HepG2 (cell line): ENCODE results near the gene DNAJB8. TPM values are rescaled to one million over a fixed set of nuclear protein-coding genes. Genes with fewer than 3 reads are reported as not detected.

Experiments used
- HCFC1 ChIP-seq: fragments of 150-350 bp; IDR thresholded peaks from 2 replicates; pipeline ENCODE4 v1.6.1; 2014; ENCODE audit warnings: low read depth, low read length
- HOXD1 ChIP-seq: sonication (generic); formaldehyde crosslinking; IDR thresholded peaks from 2 replicates; pipeline ENCODE4 v1.5.0; 2020; ENCODE audit warnings: missing genetic modification reagents
- MED13 ChIP-seq: sonication (generic); formaldehyde crosslinking; IDR thresholded peaks from 2 replicates; pipeline ENCODE4 v1.5.0; 2020; ENCODE audit warnings: missing genetic modification reagents
- RORA ChIP-seq: sonication (generic); formaldehyde crosslinking; IDR thresholded peaks from 2 replicates; pipeline ENCODE4 v1.5.0; 2020; ENCODE audit warnings: mild to moderate bottlenecking, missing genetic modification reagents, moderate library complexity
- TP53 ChIP-seq: sonication (generic); formaldehyde crosslinking; conservative IDR thresholded peaks from 2 replicates; pipeline ENCODE4 v1.4.0; 2020; ENCODE audit warnings: missing genetic modification reagents
- ZNF331 ChIP-seq: sonication (generic); formaldehyde crosslinking; IDR thresholded peaks from 2 replicates; pipeline ENCODE4 v1.4.0; 2020; ENCODE audit warnings: missing genetic modification reagents
- ZNF747 ChIP-seq: sonication (generic); formaldehyde crosslinking; IDR thresholded peaks from 2 replicates; pipeline ENCODE4 v1.8.1; 2023; ENCODE audit warnings: missing genetic modification reagents, mild to moderate bottlenecking, borderline replicate concordance
- polyA plus RNA-seq, 8 experiments: library from polyadenylated mRNA; depleted of rRNA in 3 of 8; stranded (reverse) in 7 of 8; unstranded in 1 of 8; fragments of >200 nt; fragmentation: Illumina TruSeq in 4 of 8; extraction: Trizol in 4 of 8; gene quantifications; 2 replicates each; pipeline versions ENCODE4 v1.2.1 to v1.2.3, GENCODE V29; 2011 to 2016; ENCODE audit warnings: low read depth in 4 of 8, missing spikeins in 1 of 8, mixed read lengths in 1 of 8; ENCODE audit not compliant: insufficient read depth in 1 of 8
- total RNA-seq, 5 experiments: library from RNA; depleted of rRNA; stranded (reverse); fragments of >200 nt; fragmentation: Illumina TruSeq; extraction: Trizol; gene quantifications; 2 replicates each; pipeline ENCODE4 v1.2.3, GENCODE V29; 2016; ENCODE audit warnings: low read depth in 1 of 5
- TF ChIP-seq, protein P1 (sequence below): sonication (generic); formaldehyde crosslinking; IDR thresholded peaks from 2 replicates; pipeline ENCODE4 v1.5.0; 2020; ENCODE audit warnings: missing genetic modification reagents
- TF ChIP-seq, protein P2 (sequence below): sonication (generic); formaldehyde crosslinking; IDR thresholded peaks from 2 replicates; pipeline ENCODE4 v1.4.0; 2020; ENCODE audit warnings: mild to moderate bottlenecking, missing genetic modification reagents
- TF ChIP-seq, protein P3 (sequence below): sonication (generic); formaldehyde crosslinking; IDR thresholded peaks from 2 replicates; pipeline ENCODE4 v1.5.1; 2020; ENCODE audit warnings: mild to moderate bottlenecking, moderate library complexity, missing genetic modification reagents
- TF ChIP-seq, protein P4 (sequence below): sonication (generic); formaldehyde crosslinking; IDR thresholded peaks from 2 replicates; pipeline ENCODE4 v1.4.0; 2020; ENCODE audit warnings: mild to moderate bottlenecking, missing genetic modification reagents

Gene DNAJB8
- total and polyA plus RNA-seq, 2 of the 13 experiments (the other 11 are each of a cell fraction or from before 2014, with no cell fraction given), result not detected

DNA sequence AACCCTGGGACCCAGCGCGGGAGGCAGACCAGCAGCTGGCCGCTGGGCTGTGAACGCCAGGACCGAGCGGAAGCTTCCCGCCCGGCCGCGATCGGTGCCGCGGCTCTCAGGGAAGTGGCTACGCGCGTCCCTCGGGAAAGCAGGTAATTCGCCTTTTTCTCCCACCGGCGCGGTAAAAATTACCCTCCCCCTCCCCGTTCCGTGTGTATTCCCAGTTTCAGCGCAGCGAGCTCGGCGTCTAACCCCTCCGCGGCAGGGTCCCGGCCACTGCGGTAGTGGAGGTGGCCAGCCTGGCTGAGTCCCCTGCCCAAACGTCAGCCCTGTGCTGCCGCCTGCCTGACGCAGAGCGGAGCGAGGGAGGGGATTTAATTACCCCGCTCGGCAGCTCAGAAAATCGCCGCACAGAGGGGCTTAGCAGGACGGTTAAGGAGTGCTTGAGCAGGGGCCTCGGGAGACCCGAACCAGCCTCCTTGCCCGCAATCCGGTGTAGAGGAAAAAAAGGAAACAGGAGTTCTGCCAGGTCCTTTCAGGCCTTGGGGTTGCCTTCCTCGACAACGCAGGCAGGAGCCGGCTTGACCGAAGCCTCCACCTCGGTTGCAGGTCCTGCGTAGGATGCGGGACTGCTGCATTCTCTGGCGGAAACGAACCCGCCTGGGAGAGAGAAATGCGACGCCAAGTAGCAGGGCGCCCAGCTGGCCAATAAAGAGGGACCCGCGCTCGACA, 23.4 kb upstream of the DNAJB8 start (continued):
- TF ChIP-seq, protein P1, sequence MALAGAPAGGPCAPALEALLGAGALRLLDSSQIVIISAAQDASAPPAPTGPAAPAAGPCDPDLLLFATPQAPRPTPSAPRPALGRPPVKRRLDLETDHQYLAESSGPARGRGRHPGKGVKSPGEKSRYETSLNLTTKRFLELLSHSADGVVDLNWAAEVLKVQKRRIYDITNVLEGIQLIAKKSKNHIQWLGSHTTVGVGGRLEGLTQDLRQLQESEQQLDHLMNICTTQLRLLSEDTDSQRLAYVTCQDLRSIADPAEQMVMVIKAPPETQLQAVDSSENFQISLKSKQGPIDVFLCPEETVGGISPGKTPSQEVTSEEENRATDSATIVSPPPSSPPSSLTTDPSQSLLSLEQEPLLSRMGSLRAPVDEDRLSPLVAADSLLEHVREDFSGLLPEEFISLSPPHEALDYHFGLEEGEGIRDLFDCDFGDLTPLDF (CRISPR knock-in tag), result 0 out of 2 replicates have a peak, but pooled peaks have one; percentile 27
- TF ChIP-seq, protein P2, sequence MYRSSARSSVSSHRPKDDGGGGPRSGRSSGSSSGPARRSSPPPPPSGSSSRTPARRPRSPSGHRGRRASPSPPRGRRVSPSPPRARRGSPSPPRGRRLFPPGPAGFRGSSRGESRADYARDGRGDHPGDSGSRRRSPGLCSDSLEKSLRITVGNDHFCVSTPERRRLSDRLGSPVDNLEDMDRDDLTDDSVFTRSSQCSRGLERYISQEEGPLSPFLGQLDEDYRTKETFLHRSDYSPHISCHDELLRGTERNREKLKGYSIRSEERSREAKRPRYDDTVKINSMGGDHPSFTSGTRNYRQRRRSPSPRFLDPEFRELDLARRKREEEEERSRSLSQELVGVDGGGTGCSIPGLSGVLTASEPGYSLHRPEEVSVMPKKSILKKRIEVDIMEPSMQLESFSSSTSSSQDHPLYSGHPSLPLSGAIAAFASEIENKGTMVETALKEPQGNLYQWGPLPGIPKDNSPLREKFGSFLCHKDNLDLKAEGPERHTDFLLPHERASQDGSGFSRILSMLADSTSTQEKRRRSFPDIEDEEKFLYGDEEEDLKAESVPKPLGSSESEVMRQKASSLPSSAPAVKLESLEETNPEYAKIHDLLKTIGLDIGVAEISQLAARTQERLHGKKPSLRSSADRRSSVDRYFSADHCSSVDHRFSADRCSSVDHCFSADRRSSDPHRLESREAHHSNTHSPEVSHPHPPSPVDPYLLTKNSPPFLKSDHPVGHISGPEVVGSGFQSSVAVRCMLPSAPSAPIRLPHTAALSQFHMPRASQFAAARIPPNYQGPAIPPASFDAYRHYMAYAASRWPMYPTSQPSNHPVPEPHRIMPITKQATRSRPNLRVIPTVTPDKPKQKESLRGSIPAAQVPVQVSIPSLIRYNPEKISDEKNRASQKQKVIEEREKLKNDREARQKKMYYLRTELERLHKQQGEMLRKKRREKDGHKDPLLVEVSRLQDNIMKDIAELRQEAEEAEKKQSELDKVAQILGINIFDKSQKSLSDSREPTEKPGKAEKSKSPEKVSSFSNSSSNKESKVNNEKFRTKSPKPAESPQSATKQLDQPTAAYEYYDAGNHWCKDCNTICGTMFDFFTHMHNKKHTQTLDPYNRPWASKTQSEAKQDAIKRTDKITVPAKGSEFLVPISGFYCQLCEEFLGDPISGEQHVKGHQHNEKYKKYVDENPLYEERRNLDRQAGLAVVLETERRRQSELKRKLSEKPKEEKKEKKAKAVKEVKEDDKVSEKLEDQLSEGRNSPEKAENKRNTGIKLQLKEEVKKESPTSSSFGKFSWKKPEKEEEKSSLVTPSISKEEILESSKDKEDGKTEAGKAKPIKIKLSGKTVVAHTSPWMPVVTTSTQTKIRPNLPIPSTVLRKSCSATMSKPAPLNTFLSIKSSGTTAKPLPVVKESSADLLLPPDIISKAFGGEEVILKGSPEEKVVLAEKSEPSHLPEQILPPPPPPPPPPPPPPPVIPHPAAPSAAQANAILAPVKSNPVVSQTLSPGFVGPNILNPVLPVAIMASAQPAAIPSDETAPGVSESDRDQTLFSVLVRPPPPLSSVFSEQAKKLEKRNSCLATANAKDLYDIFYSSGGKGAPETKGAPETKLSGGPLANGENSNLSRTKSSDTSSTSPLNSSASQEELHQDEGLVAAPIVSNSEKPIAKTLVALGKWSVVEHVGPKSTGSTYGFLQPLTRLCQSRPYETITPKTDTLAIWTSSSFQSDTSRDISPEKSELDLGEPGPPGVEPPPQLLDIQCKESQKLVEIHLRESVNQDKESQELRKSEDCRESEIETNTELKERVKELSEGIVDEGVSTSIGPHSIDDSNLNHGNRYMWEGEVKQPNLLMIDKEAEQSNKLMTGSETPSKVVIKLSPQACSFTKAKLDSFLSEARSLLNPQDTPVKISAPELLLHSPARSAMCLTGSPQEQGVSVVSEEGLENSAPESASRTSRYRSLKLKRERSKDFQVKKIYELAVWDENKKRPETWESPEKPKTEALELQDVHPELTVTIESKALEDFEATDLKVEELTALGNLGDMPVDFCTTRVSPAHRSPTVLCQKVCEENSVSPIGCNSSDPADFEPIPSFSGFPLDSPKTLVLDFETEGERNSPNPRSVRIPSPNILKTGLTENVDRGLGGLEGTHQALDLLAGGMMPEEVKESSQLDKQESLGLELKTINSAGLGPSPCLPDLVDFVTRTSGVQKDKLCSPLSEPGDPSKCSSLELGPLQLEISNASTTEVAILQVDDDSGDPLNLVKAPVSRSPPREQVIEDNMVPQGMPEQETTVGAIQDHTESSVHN (CRISPR knock-in tag), result 0 out of 2 replicates have a peak, but pooled peaks have one; percentile 7
- TF ChIP-seq ZNF331 (CRISPR knock-in tag) (no peak), MED13 (CRISPR knock-in tag) (0 out of 2 replicates have a peak, but pooled peaks have one; percentile 22), TP53 (CRISPR knock-in tag) (no peak), ZNF747 (CRISPR knock-in tag) (no peak), HCFC1 (no peak), RORA (CRISPR knock-in tag) (no peak), HOXD1 (no peak)
- TF ChIP-seq, protein P3, sequence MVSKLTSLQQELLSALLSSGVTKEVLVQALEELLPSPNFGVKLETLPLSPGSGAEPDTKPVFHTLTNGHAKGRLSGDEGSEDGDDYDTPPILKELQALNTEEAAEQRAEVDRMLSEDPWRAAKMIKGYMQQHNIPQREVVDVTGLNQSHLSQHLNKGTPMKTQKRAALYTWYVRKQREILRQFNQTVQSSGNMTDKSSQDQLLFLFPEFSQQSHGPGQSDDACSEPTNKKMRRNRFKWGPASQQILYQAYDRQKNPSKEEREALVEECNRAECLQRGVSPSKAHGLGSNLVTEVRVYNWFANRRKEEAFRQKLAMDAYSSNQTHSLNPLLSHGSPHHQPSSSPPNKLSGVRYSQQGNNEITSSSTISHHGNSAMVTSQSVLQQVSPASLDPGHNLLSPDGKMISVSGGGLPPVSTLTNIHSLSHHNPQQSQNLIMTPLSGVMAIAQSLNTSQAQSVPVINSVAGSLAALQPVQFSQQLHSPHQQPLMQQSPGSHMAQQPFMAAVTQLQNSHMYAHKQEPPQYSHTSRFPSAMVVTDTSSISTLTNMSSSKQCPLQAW (CRISPR knock-in tag), result peak; percentile 67; the same call in 1 of the 2 replicates
- TF ChIP-seq, protein P4, sequence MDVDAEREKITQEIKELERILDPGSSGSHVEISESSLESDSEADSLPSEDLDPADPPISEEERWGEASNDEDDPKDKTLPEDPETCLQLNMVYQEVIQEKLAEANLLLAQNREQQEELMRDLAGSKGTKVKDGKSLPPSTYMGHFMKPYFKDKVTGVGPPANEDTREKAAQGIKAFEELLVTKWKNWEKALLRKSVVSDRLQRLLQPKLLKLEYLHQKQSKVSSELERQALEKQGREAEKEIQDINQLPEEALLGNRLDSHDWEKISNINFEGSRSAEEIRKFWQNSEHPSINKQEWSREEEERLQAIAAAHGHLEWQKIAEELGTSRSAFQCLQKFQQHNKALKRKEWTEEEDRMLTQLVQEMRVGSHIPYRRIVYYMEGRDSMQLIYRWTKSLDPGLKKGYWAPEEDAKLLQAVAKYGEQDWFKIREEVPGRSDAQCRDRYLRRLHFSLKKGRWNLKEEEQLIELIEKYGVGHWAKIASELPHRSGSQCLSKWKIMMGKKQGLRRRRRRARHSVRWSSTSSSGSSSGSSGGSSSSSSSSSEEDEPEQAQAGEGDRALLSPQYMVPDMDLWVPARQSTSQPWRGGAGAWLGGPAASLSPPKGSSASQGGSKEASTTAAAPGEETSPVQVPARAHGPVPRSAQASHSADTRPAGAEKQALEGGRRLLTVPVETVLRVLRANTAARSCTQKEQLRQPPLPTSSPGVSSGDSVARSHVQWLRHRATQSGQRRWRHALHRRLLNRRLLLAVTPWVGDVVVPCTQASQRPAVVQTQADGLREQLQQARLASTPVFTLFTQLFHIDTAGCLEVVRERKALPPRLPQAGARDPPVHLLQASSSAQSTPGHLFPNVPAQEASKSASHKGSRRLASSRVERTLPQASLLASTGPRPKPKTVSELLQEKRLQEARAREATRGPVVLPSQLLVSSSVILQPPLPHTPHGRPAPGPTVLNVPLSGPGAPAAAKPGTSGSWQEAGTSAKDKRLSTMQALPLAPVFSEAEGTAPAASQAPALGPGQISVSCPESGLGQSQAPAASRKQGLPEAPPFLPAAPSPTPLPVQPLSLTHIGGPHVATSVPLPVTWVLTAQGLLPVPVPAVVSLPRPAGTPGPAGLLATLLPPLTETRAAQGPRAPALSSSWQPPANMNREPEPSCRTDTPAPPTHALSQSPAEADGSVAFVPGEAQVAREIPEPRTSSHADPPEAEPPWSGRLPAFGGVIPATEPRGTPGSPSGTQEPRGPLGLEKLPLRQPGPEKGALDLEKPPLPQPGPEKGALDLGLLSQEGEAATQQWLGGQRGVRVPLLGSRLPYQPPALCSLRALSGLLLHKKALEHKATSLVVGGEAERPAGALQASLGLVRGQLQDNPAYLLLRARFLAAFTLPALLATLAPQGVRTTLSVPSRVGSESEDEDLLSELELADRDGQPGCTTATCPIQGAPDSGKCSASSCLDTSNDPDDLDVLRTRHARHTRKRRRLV (CRISPR knock-in tag), result 0 out of 2 replicates have a peak, but pooled peaks have one; percentile 13
